ENCODE results near the gene LCA5L. TPM values are rescaled to one million over a fixed set of nuclear protein-coding genes. Genes with fewer than 3 reads are reported as not detected.

The LCA5L gene
- total RNA-seq, 1 experiment from 2014 or later, result 0.46 TPM

GRCh38 chr21:39439232-39439631, 6.3 kb downstream of the LCA5L start:
- no peak overlapping the region for H3T11ph ChIP-seq (ENCODE audit: low read length)
- no peaks in the 10 kb centered on the region for H3K27me3 ChIP-seq (ENCODE audit: insufficient read depth, low read length)
- no peak overlapping the region for H3K23ac ChIP-seq (ENCODE audit: insufficient read length, low read depth, low read length)
- H3K9ac ChIP-seq (ENCODE audit: extremely low read depth, insufficient read length, low read length), result no peak overlapping the region
- DNase-seq, result no peak
- H4K8ac ChIP-seq (replicated peaks; ENCODE audit: insufficient read length, low read depth, low read length), result no peak overlapping the region
- Mint-ChIP-seq H3K4me3 (no peak overlapping the region), H3K27me3 (ENCODE audit: low read depth) (peaks cover 19% of the 10 kb centered on the region), H3K4me1 (peaks cover 0 to 9% of the 10 kb centered on the region in 2 experiments; a peak in 2 of 4 replicates), H3K9me3 (no peaks in the 10 kb centered on the region), H3K27ac (no peak overlapping the region), H3K36me3 (ENCODE audit: insufficient read depth in 1 of 3, low read depth in 3 of 3) (no peaks in the 10 kb centered on the region)
- no peak overlapping the region for H3K18ac ChIP-seq (ENCODE audit: insufficient read length, low read depth, low read length)
- H3K23me2 ChIP-seq (ENCODE audit: insufficient read length, low read depth, low read length, poor library complexity, severe bottlenecking), result no peaks in the 10 kb centered on the region
- no peak overlapping the region for H2BK15ac ChIP-seq (ENCODE audit: low read depth, low read length)
- H2BK5ac ChIP-seq (ENCODE audit: insufficient read length, low read length), result no peak overlapping the region
- H2BK120ac ChIP-seq (ENCODE audit: low read depth, low read length, poor library complexity, severe bottlenecking), result no peak overlapping the region
- no peak for TF ChIP-seq CTCF (conservative IDR thresholded peaks at IDR 0.05)
- no peaks in the 10 kb centered on the region for H4K20me1 ChIP-seq (ENCODE audit: control insufficient read depth, insufficient read depth, insufficient read length)
- H3K4ac ChIP-seq (ENCODE audit: low read depth, low read length), result no peak overlapping the region
- no CpG with 5 or more reads among the region's 1 CpG for WGBS (ENCODE audit: extremely low coverage, insufficient read length, low lambda C conversion rate)
- H4K91ac ChIP-seq (ENCODE audit: insufficient read length, low read depth, low read length), result no peak overlapping the region
- no peaks in the 10 kb centered on the region for H3K4me1 ChIP-seq (ENCODE audit: insufficient read depth, low read length)
- no peaks in the 10 kb centered on the region for H3K79me2 ChIP-seq (ENCODE audit: insufficient read depth, low read length)
- no peaks in the 10 kb centered on the region for H3K9me3 ChIP-seq (ENCODE audit: control insufficient read depth, low read depth, low read length)
- no peak overlapping the region for H3K14ac ChIP-seq (ENCODE audit: insufficient read depth, low read length)
- H4K5ac ChIP-seq (ENCODE audit: insufficient read length, low read depth, low read length), result no peak overlapping the region
- no peak overlapping the region for H2BK20ac ChIP-seq (ENCODE audit: low read depth, low read length, poor library complexity, severe bottlenecking)
- H3K4me2 ChIP-seq (ENCODE audit: insufficient read depth, insufficient read length, low read length), result no peak overlapping the region
- H2AK5ac ChIP-seq (ENCODE audit: insufficient read length, low read length), result no peak overlapping the region
- H3K79me1 ChIP-seq (ENCODE audit: insufficient read depth, low read depth, low read length, poor library complexity, severe bottlenecking), result no peaks in the 10 kb centered on the region
- H2AFZ ChIP-seq (ENCODE audit: low read length), result no peak overlapping the region
- H3K27ac ChIP-seq (ENCODE audit: insufficient read length, low read depth, low read length), result no peak overlapping the region
- H3K56ac ChIP-seq (ENCODE audit: insufficient read length, low read depth, low read length), result no peak overlapping the region
- H2BK12ac ChIP-seq (ENCODE audit: insufficient read length, low read depth, low read length), result no peak overlapping the region

All from H9 (cell line).